ENCODE data around the gene ZNF667.

The ZNF667 gene

GRCh38 chr19:56476651-56477428, at the start of gene ZNF667:
ZNF667 (minus strand) TSS chr19:56477345; CDS start chr19:56462370, 14,975 bp downstream.
- DNase-seq: peak; percentile 68

- no peak for DNase-seq
Observed at GRCh38 chr19:56525214-56525860, 48.2 kb upstream of the ZNF667 start.

- DNase-seq: no peak
Observed at GRCh38 chr19:56508290-56508778, 31.2 kb upstream of the ZNF667 start.

GRCh38 chr19:56507446-56508289, 30.5 kb upstream of the ZNF667 start, which contains the start of gene ZNF471:
ZNF471 (plus strand) TSS chr19:56507855; CDS start chr19:56511572, 3,717 bp downstream.
- peak; percentile 95 for DNase-seq

- no peak for DNase-seq
Observed at GRCh38 chr19:56504581-56504980, 27.4 kb upstream of the ZNF667 start.

- no peak for DNase-seq
Observed at GRCh38 chr19:56491399-56491798, 14.3 kb upstream of the ZNF667 start.

GRCh38 chr19:56477429-56478338, 539 bp upstream of the ZNF667 start:
- peak; percentile 78 for DNase-seq

- no peak for DNase-seq
Observed at GRCh38 chr19:56476093-56476492, 1.1 kb downstream of the ZNF667 start.

- DNase-seq: no peak
Observed at GRCh38 chr19:56474308-56474707, 2.8 kb downstream of the ZNF667 start.

- DNase-seq: no peak
Observed at GRCh38 chr19:56441206-56441792, 35.8 kb downstream of the ZNF667 start.

GRCh38 chr19:56423985-56424353, 53.2 kb downstream of the ZNF667 start:
- DNase-seq: no peak

GRCh38 chr19:56423276-56423984, 53.7 kb downstream of the ZNF667 start:
- no peak for DNase-seq

- DNase-seq: no peak
Observed at GRCh38 chr19:56405062-56405461, 72.1 kb downstream of the ZNF667 start.

GRCh38 chr19:56404705-56405056, 72.5 kb downstream of the ZNF667 start:
- no peak for DNase-seq

GRCh38 chr19:56403764-56404704, 73.1 kb downstream of the ZNF667 start, which contains the start of gene ZNF583:
ZNF583 (plus strand) TSS chr19:56404332; CDS start chr19:56407115, 2,783 bp downstream.
- DNase-seq: peak; percentile 42

GRCh38 chr19:56403261-56403660, 73.9 kb downstream of the ZNF667 start:
- no peak for DNase-seq

- DNase-seq: no peak
Observed at GRCh38 chr19:56400485-56400884, 76.7 kb downstream of the ZNF667 start.

- no peak for DNase-seq
Observed at GRCh38 chr19:56398809-56399208, 78.3 kb downstream of the ZNF667 start.

- DNase-seq: peak; percentile 84
Observed at GRCh38 chr19:56393119-56394012, 83.8 kb downstream of the ZNF667 start, which contains the start of gene ZNF582. ZNF582 (minus strand) TSS chr19:56393534; CDS start chr19:56391752, 1,782 bp downstream.

Measured in GF-D8 (cell line).